Mesendoderm (in vitro differentiated cells): Measurements from ENCODE around the gene MICAL1.

Experiments
- DNase-seq: peaks from one replicate; pipeline ENCODE4 v3.0.0; 2013
- H2AK5ac ChIP-seq: 2 replicates; pipeline ENCODE4 v1.6.1; 2013; ENCODE audit warnings: low read length, inconsistent platforms
- H2BK120ac ChIP-seq: 2 replicates; pipeline ENCODE4 v1.6.1; 2013; ENCODE audit warnings: low read depth, mild to moderate bottlenecking, low read length, moderate library complexity, mixed read lengths
- H2BK15ac ChIP-seq: replicated peaks from 2 replicates; pipeline ENCODE4 v1.6.1; 2013; ENCODE audit warnings: low read depth, mild to moderate bottlenecking, moderate library complexity
- H2BK5ac ChIP-seq: 2 replicates; pipeline ENCODE4 v1.6.1; 2013; ENCODE audit warnings: low read length, inconsistent platforms
- H3K18ac ChIP-seq: 2 replicates; pipeline ENCODE4 v1.6.1; 2013; ENCODE audit warnings: mild to moderate bottlenecking, low read length, mixed read lengths
- H3K23ac ChIP-seq: one replicate; pipeline ENCODE4 v1.6.1; 2013; ENCODE audit warnings: low read length
- H3K27ac ChIP-seq: 2 replicates; pipeline ENCODE4 v1.5.1; 2013; ENCODE audit warnings: low read depth, mild to moderate bottlenecking, inconsistent platforms, low read length, moderate library complexity
- H3K27me3 ChIP-seq: 2 replicates; pipeline ENCODE4 v1.6.1; 2013; ENCODE audit warnings: low read length, control low read depth, mild to moderate bottlenecking, inconsistent platforms; ENCODE audit not compliant: insufficient read depth, poor library complexity
- H3K36me3 ChIP-seq: 2 replicates; pipeline ENCODE4 v1.6.1; 2013; ENCODE audit warnings: low read length, inconsistent platforms; ENCODE audit not compliant: control insufficient read depth, insufficient read depth
- H3K4ac ChIP-seq: one replicate; pipeline ENCODE4 v1.6.1; 2013; ENCODE audit warnings: low read depth, mild to moderate bottlenecking, low read length, moderate library complexity
- H3K4me1 ChIP-seq: 2 replicates; pipeline ENCODE4 v1.6.1; 2013; ENCODE audit warnings: low read depth, low read length, inconsistent platforms; ENCODE audit not compliant: control insufficient read depth
- H3K4me2 ChIP-seq: 2 replicates; pipeline ENCODE4 v1.6.1; 2013; ENCODE audit warnings: low read length
- H3K4me3 ChIP-seq: 2 replicates; pipeline ENCODE4 v1.5.1; 2013; ENCODE audit warnings: mild to moderate bottlenecking, low read length
- H3K56ac ChIP-seq: one replicate; pipeline ENCODE4 v1.6.1; 2013; ENCODE audit warnings: low read length
- H3K79me1 ChIP-seq: 2 replicates; pipeline ENCODE4 v1.6.1; 2013; ENCODE audit warnings: low read length, inconsistent platforms
- H3K79me2 ChIP-seq: 2 replicates; pipeline ENCODE4 v1.6.1; 2013; ENCODE audit warnings: mild to moderate bottlenecking, low read length; ENCODE audit not compliant: control insufficient read depth, insufficient read depth
- H3K9ac ChIP-seq: 2 replicates; pipeline ENCODE4 v1.6.1; 2013; ENCODE audit warnings: low read length, inconsistent platforms
- H4K5ac ChIP-seq: one replicate; pipeline ENCODE4 v1.6.1; 2013; ENCODE audit warnings: low read length
- H4K8ac ChIP-seq: one replicate; pipeline ENCODE4 v1.6.1; 2013; ENCODE audit warnings: low read depth, mild to moderate bottlenecking, control low read depth, low read length, moderate library complexity
- WGBS: extraction: QIAGEN DNeasy Blood & Tissue Kit; methylation state at CpG from one replicate; pipeline ENCODE4 v1.1.7; 2013; ENCODE audit warnings: low lambda C conversion rate, missing lambda C conversion rate; ENCODE audit not compliant: insufficient coverage; ENCODE audit errors: extremely low coverage; 5-methylcytosine and 5-hydroxymethylcytosine counted together

Gene MICAL1

DNA sequence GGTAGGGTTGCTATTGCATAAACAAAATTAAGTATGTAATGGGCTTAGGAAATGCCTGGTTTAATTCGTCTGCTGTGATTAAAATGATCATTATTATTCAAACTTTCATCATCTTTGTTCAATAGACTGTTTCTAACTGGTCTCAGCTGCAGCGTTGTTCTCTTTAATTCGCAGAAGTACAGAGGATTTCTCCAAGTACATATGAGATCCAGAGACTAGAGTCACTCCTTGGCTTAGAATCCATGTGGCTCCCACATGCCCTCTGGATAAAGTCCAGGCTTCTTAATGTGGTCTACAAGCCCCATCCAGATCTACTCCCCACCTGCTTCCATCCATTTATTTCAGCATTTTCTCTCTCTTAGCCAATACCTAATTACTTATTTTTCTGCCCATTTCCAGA, 28.6 kb upstream of the MICAL1 start:
- Histone ChIP-seq H2BK5ac (no peak overlapping the region), H3K4ac (no peak overlapping the region), H2AK5ac (no peak overlapping the region), H3K18ac (no peak overlapping the region), H4K5ac (no peak overlapping the region), H3K4me1 (peaks cover 10% of the 10 kb centered on the region), H3K23ac (no peak overlapping the region), H3K4me2 (no peak overlapping the region), H3K27ac (no peak overlapping the region), H2BK15ac (no peak overlapping the region), H3K36me3 (no peaks in the 10 kb centered on the region), H3K27me3 (no peaks in the 10 kb centered on the region), H3K9ac (no peak overlapping the region), H3K79me2 (peaks cover 28% of the 10 kb centered on the region), H3K4me3 (no peak overlapping the region), H4K8ac (no peak overlapping the region), H2BK120ac (no peak overlapping the region), H3K79me1 (peaks cover 16% of the 10 kb centered on the region), H3K56ac (no peak overlapping the region)
- no peak for DNase-seq
- WGBS: no CpG with 5 or more reads among the region's 3 CpGs

DNA sequence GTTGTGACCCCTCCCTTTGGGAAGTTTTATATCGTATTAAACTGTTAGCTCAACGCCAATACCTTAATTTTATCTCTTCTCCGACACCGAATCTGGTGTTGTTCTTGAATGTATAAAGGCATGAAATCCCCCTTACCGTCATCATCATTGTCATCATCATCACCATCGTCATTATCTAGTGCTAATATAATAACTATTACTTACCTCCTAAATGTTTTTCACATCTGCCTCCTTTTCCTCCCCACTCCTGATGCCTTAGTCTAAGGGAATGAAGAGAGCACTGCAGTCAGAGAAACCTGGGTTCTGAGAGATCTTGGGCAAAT, 28.1 kb upstream of the MICAL1 start:
- H3K56ac ChIP-seq: peak overlapping the region; percentile 36
- H3K36me3 ChIP-seq: no peaks in the 10 kb centered on the region
- H2BK15ac ChIP-seq: no peak overlapping the region
- no CpG with 5 or more reads among the region's 6 CpGs for WGBS
- no peak overlapping the region for H3K27ac ChIP-seq
- no peak overlapping the region for H2AK5ac ChIP-seq
- no peak overlapping the region for H3K4ac ChIP-seq
- DNase-seq: no peak
- H3K79me2 ChIP-seq: peaks cover 30% of the 10 kb centered on the region
- peak overlapping the region; percentile 25 for H3K4me2 ChIP-seq
- no peak overlapping the region for H3K23ac ChIP-seq
- H3K18ac ChIP-seq: no peak overlapping the region
- H3K27me3 ChIP-seq: no peaks in the 10 kb centered on the region
- no peak overlapping the region for H2BK120ac ChIP-seq
- peaks cover 17% of the 10 kb centered on the region for H3K79me1 ChIP-seq
- no peak overlapping the region for H4K5ac ChIP-seq
- H3K4me1 ChIP-seq: peaks cover 10% of the 10 kb centered on the region
- H4K8ac ChIP-seq: no peak overlapping the region
- H3K4me3 ChIP-seq: peak overlapping the region; percentile 5
- peak overlapping the region; percentile 16 for H3K9ac ChIP-seq
- H2BK5ac ChIP-seq: no peak overlapping the region

DNA sequence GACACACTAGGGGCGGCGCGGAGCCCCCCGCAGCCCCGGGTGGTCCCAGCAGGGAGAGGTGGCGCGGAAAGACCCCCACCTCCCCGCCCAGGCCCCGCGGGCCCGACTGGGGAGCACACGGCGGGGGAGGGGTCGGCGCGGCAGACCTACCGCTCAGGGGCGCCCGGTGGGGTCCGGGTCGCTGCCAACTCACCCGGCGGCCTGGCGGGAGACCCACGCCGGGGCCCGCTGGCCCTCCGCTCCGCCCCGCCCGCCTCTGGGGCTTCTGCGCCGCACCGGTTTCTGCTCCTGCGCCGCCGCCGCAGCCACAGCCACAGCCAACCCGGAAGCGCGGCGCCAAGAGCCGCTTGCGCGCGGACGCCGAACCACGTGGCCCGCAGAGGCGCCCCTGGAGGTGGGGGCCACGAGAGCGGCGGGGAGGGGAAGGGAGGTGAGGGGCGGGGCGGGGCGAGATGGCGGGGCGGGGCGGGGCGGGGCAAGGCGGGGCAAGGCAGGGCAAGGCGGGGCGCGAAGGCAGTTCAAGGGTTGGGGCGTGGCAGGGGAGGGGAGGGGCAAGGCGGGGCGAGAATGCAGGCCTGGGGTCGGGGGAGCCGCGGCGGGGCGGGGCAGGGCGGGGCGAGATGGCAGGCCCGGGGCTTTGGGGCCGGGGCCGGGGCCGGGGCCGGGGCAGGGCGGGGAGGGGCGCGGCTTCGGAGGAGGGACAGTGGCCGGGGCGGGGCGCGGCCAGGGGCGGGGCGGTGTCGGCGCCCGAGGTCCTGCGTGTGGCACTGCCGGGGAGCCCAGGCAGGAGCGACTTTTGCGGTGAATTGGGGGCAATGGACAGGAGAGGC, 27.5 kb upstream of the MICAL1 start, which contains the start of gene ZBTB24:
Gene ZBTB24, minus strand, starts transcription at position 315 of the 830 bp plus-strand sequence. CDS start 1,193 bp downstream, outside the sequence.
- peak; percentile 93 for DNase-seq
- Histone ChIP-seq H2AK5ac (no peak within 1 kb of the TSS), H2BK5ac (no peak within 1 kb of the TSS), H3K36me3 (no peaks in the 10 kb centered on the region), H3K4ac (peak within 1 kb of the TSS; percentile 98), H3K27ac (no peak within 1 kb of the TSS), H3K4me3 (peak within 1 kb of the TSS; percentile 97), H2BK120ac (peak within 1 kb of the TSS; percentile 68), H3K27me3 (no peaks in the 10 kb centered on the region), H3K9ac (peak within 1 kb of the TSS; percentile 93), H4K8ac (peak within 1 kb of the TSS; percentile 70), H2BK15ac (no peak within 1 kb of the TSS), H3K23ac (peak within 1 kb of the TSS; percentile 66), H3K79me2 (peaks cover 35% of the 10 kb centered on the region), H3K18ac (peak within 1 kb of the TSS; percentile 99), H3K4me1 (peaks cover 10% of the 10 kb centered on the region), H3K4me2 (peak within 1 kb of the TSS; percentile 98), H3K79me1 (peaks cover 17% of the 10 kb centered on the region), H4K5ac (no peak within 1 kb of the TSS), H3K56ac (peak within 1 kb of the TSS; percentile 95)
- WGBS: no CpG with 5 or more reads among the region's 97 CpGs

DNA sequence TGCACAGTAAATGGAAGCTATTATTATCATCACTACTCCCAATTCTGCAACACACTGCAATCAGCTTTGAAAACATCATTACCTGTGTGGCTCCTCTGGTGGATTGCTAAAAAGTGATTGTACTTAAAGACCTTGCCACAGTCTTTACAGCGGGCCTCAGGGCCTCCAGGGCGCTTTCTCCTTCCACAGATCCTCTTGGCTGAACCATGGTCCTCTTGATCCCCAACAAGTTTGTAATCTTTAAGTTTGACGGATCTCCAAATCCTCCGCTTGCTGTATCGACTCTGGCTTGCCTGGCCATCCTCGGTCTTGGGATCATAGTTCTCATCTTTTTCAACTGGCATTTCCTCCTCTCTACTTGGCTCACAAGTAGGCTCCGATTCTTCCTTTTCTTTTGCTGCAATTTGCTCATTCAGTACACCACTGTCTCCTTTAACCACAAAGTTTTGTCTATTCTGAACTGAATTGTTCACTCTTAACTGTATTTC, 25.5 kb upstream of the MICAL1 start:
- no peak overlapping the region for H3K18ac ChIP-seq
- H3K23ac ChIP-seq: no peak overlapping the region
- no peak overlapping the region for H4K5ac ChIP-seq
- H3K4me1 ChIP-seq: peaks cover 12% of the 10 kb centered on the region
- no peaks in the 10 kb centered on the region for H3K27me3 ChIP-seq
- H3K36me3 ChIP-seq: no peaks in the 10 kb centered on the region
- no peak overlapping the region for H2BK120ac ChIP-seq
- peak overlapping the region; percentile 7 for H3K4me2 ChIP-seq
- H2AK5ac ChIP-seq: no peak overlapping the region
- peaks cover 26% of the 10 kb centered on the region for H3K79me1 ChIP-seq
- no CpG with 5 or more reads among the region's 7 CpGs for WGBS
- no peak overlapping the region for H4K8ac ChIP-seq
- no peak overlapping the region for H3K27ac ChIP-seq
- H3K56ac ChIP-seq: no peak overlapping the region
- no peak for DNase-seq
- no peak overlapping the region for H3K4me3 ChIP-seq
- peaks cover 49% of the 10 kb centered on the region for H3K79me2 ChIP-seq
- no peak overlapping the region for H2BK15ac ChIP-seq
- no peak overlapping the region for H2BK5ac ChIP-seq
- no peak overlapping the region for H3K4ac ChIP-seq
- H3K9ac ChIP-seq: peak overlapping the region; percentile 3

DNA sequence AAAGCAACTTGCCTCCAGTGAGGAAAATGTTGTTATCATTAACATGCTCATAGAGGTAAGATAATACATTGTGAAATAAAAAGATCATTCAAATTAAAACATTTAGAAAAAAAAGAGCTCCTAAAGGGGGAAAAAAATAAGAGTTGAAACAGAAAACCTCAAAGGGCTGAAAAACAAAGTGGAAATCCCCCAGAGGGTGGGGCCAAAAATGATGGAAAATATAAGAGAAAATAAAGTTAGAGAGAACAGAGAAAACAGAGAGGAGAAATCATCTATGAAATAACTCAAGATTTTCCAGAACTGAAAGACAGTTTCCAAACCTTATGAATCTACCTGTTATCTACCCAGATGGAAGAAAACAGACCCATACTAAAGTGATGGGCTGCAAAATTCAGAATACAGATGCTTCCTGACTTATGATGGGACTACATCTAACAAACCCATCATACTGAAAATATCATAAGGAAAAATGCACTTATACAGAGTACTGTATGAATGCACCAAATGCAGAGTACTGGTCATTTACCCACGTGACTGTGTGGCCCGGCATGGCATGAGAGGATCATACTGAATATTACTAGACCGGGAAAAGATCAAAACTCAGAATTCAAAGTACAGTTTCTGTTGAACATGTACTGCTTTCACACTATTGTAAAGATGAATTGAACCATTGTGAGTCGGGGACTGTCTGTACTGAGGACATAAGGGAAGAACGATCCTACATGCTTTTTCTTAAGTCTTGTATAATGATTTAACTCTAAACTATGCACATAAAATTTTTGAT, 23.5 kb upstream of the MICAL1 start:
- no peak overlapping the region for H4K5ac ChIP-seq
- no peak overlapping the region for H3K23ac ChIP-seq
- no peak overlapping the region for H2BK15ac ChIP-seq
- no CpG with 5 or more reads among the region's 5 CpGs for WGBS
- H3K79me1 ChIP-seq: peaks cover 30% of the 10 kb centered on the region
- peaks cover 12% of the 10 kb centered on the region for H3K4me1 ChIP-seq
- H3K4me2 ChIP-seq: peak overlapping the region; percentile 22
- H2BK120ac ChIP-seq: no peak overlapping the region
- peak overlapping the region; percentile 42 for H3K56ac ChIP-seq
- H3K27me3 ChIP-seq: no peaks in the 10 kb centered on the region
- H2BK5ac ChIP-seq: no peak overlapping the region
- no peak overlapping the region for H3K4ac ChIP-seq
- no peak overlapping the region for H3K18ac ChIP-seq
- no peak overlapping the region for H3K9ac ChIP-seq
- no peak overlapping the region for H3K4me3 ChIP-seq
- H2AK5ac ChIP-seq: no peak overlapping the region
- peaks cover 5% of the 10 kb centered on the region for H3K36me3 ChIP-seq
- H4K8ac ChIP-seq: no peak overlapping the region
- peaks cover 49% of the 10 kb centered on the region for H3K79me2 ChIP-seq
- H3K27ac ChIP-seq: no peak overlapping the region
- DNase-seq: no peak
